C4-2B (cell line): ENCODE results near the gene CAVIN1.

ENCODE experiments used
- ZFX ChIP-seq: fragments of 450-650 bp; IDR thresholded peaks from 2 replicates; pipeline ENCODE4 v1.6.1; 2017
- TF ChIP-seq, protein P1 (sequence below): fragments of 450-650 bp; conservative IDR thresholded peaks from 2 replicates; pipeline ENCODE4 v1.5.1; 2017; ENCODE audit warnings: mild to moderate bottlenecking

DNA sequence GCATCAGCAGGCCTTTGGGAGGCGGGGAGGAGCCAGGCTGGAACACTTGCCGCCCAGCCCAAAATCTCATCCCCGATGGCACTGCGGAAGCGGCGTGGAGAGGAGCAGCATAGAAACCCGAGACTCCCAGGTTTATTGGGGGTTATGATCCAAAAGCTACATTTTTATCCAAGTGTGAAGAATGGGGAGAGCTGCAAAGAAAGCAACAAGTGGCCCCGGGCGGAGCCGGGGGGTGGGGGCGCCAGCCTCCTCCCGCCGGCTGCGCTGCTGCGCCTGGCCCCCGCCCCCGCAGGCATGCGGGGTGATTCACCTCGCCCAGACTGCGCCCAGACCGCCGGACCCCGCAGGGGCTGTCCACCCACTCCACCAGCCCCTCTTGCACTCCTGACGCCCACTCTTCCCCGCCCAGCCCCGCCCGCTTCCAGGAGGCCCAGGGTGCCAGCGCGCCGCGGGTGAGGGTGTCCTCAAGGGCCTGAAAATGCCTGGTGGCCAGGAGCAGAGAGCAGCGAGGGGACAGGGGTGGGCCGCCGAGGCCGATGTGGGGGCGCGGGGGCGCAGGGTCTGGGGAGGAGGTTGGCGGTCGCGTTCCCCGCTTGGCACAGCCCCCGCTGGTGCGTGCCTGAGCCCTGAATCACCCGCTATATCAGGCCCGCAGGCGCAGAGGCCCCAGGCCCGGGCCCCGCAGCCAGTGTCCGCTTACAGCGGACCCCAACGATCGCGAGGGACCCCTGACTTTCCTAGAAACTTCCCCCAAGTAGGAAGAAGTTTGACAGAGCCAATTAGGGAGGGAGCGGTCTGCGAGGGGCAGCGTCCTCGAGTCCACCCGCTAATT is 1.3 kb downstream of the CAVIN1 start:
- TF ChIP-seq, protein P1, sequence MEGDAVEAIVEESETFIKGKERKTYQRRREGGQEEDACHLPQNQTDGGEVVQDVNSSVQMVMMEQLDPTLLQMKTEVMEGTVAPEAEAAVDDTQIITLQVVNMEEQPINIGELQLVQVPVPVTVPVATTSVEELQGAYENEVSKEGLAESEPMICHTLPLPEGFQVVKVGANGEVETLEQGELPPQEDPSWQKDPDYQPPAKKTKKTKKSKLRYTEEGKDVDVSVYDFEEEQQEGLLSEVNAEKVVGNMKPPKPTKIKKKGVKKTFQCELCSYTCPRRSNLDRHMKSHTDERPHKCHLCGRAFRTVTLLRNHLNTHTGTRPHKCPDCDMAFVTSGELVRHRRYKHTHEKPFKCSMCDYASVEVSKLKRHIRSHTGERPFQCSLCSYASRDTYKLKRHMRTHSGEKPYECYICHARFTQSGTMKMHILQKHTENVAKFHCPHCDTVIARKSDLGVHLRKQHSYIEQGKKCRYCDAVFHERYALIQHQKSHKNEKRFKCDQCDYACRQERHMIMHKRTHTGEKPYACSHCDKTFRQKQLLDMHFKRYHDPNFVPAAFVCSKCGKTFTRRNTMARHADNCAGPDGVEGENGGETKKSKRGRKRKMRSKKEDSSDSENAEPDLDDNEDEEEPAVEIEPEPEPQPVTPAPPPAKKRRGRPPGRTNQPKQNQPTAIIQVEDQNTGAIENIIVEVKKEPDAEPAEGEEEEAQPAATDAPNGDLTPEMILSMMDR = no peak
- no peak for TF ChIP-seq ZFX
